Stimulated activated CD8-positive, alpha-beta memory T cell treated with anti-CD3 and anti-CD28 coated beads, Interleukin-15, amount 100 ng/mL, for 4 hours (primary cell): ENCODE measurements around the gene YIPF3.
A peak's percentile ranks its signal among the peaks of the same experiment; 100 is the strongest.
"Not testable (repeated sequence)": the region's sequence is repeated elsewhere in the genome, so short reads cannot be mapped to it uniquely, and the experiment has no call there.

ENCODE experiments used
- DNase-seq, 2 donors: peaks; one replicate each; pipeline ENCODE4 v3.0.0-alpha.2; 2020; ENCODE audit warnings: low read depth in 2 of 2

The YIPF3 gene

GRCh38 chr6:43493230-43493629 is 23.5 kb downstream of the YIPF3 start:
- DNase-seq: no peak

- DNase-seq: no peak
These were observed 24.1 kb downstream of the YIPF3 start for GRCh38 chr6:43492673-43493072.

DNA sequence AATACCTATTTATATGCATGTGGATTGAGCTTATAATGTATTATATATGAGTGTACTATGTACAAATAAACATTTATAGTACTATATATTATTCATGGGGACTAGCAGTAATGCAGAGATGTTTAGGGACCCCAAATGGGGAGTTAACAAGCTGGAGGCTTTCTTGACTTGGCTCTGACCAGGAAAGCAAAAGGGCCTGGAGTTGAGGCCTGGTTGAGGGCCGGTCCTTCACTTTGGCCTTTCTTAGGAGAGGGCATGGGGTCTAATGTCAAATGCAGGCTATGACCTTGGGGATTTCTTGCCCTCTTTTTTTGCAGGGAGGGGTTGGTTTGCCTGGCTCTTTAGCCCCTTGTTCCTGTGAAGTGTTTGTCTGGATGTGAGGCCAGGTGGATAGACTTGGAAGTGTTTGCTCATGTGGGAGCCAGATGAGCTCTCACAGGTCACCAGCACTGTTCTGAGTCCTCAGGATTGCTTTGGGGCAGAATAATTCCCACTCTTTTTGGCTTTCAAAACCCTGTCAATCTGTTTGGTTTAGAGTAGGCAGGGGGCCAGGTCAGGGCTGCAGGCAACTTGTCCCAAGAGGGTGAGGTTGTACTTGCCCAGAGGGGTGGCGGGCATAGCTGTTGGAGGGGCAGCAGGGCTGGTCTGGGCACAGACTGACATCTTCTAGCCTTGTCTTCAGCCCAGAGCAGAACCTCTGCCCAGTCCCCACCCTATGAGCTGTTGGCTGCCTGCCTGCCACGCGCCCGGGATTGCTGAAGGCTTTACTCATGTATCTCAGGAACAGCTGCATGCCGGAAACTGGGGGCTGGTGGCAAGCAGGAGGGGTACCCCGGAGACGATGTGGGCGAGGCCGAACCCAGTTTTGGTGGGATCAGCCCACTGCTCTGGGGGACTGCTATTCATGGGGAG is 24.7 kb downstream of the YIPF3 start:
- DNase-seq: no peak

GRCh38 chr6:43490523-43490939 is 26.2 kb downstream of the YIPF3 start:
- DNase-seq: no peak

DNA sequence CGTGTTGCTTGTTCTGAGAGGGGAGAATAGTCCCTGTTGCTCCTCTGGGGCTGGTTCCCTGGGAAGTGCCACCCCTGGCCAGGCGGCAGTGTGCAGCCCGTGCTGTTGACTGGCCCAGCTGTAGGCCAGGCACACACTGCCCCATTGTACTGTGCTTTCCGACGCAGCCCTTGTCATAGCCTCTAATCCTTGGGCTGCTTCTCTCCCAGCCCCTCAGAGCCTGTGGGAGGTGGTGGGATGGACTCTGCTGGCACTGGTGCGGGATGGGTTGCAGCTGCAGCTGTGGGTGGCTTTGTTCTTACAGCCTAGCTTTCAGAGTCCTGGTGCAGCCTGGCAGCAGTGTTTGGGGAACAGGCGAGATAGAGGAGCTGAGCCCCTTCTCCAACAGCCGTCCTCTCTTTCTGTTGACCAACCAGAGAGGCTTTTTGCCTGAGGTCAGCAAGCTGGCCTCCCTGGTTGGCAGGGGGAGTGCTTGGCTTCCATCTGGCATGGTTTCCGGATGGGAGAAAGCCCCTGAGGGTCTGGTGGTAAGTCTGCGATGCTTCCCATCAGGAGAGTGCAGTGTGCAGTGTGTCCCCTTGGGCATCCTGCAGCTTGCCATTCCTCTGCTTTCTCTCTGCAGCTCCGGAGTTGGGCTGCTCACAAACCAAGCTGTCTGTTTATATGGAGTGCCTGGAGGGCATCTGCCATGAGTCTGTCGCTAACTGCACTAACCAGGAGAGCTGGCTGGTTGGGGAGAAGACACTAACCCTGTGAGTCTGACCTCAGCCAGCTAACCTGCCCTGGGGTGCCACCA is 27.3 kb downstream of the YIPF3 start:
- DNase-seq: no peak

DNA sequence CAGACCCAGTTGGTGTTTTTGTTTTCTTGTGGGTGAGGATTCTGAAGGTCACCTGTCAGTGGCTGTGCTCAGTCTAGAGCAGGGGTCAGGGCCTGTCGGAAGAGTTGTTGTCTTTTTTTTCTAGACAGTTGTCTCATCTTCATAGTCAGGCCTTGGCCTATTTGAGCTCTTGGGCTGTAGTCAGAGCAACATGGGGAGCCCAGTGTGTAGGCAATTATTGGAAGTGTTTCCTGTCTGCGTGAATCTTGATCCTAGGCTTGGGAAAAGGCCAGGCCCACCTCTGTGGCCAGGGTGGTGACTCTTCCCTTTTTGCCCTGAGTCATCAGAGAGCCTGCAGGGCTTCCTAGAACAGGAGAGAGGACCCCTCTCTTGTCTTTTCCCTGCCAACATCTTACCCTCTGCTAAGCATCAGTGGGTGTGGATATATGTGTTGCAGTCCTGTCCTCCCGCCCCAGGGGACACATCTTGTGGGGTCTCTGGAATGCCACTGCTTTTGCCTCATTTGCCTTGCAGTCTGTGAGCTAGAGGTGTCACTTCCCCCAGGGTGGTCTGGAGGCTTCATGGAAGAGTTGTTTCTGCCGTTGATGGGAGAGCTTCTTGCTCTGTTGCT is 28.0 kb downstream of the YIPF3 start:
- no peak for DNase-seq

- DNase-seq: no peak
These were observed 35.0 kb downstream of the YIPF3 start for GRCh38 chr6:43481591-43482236.

DNA sequence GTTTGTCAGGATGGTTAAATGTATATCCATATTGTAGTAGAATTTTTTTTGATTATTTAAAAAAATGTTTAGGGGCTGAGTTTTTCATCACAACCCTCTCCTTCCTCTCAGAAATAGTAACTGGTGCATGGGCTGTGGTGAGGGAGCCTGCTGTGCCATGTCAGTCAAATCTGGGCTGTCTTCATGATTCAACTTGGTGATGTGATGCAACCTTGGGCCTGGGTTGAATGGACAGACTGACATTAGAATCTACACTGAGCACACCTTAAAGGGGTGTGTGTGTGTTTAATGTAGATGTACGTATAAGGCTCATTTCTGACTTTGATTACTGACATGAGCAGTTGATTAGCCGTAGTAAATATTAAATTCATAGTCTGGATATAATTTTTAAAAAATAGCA is 35.7 kb downstream of the YIPF3 start:
- DNase-seq: no peak

GRCh38 chr6:43478008-43478372 is 38.7 kb downstream of the YIPF3 start:
- no peak for DNase-seq

DNA sequence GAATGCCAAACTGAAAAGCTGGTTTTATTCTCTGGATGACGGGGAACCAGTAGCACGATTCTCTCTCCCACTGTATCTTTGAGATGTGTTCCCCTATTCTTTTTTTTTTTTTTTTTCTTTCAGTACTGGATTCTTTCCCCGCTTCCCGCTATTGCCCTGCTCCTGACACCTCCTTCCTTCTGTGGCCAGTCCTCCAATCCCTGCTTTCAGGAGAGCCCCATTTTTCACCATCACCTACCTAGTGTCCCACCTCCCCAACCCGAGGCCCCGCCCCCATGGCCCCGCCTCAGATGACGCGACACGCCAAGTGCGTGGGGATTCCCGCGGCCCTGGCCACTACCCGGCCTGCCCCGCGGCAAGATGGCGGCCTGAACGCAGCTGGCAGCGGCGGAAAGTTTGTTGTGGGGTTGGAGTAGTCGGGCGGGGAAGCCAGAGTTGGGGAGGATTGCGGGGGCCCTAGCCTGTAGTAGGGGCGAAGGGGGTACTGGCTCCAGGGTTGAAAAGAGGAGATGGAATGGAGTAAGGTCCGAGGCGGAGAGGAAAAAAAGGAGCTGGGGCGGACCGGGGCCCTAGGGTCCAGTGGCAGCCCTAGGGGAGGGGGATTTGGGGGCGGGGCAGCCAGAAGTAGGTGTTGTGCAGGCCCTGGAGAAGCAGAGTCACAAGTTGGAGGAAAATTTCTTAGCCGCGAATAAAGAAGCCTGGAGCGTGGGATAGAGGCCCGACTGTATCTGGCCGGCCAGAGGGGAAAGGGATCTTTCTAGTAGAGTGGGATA is 39.3 kb downstream of the YIPF3 start, which contains the start of gene TJAP1:
TSS of gene TJAP1 (plus strand) at position 336 of the 773 bp plus-strand sequence. CDS start 21,432 bp downstream, outside the sequence.
- DNase-seq: peak; percentile 92 to 93

DNA sequence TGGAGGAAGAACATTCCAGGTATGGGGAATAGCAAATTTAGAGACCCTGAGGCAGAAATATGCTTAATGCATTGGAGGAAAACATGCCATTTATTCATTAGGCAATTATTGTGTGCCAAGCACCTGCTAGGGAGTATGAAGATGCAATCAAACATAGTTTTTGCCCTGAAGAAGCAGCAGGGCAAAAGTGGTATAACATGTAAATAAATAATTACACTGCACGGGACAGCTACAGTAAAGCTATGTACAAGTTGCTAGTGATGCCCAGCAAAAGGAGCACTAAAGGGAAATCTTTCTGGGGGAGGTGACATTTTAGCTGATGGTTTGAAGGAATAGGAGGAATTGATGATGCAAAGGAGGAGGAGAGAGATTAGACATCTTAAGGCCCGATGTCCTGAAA is 40.0 kb downstream of the YIPF3 start:
- DNase-seq: no peak

- no peak for DNase-seq
These were observed 41.2 kb downstream of the YIPF3 start for GRCh38 chr6:43475516-43475915.

DNA sequence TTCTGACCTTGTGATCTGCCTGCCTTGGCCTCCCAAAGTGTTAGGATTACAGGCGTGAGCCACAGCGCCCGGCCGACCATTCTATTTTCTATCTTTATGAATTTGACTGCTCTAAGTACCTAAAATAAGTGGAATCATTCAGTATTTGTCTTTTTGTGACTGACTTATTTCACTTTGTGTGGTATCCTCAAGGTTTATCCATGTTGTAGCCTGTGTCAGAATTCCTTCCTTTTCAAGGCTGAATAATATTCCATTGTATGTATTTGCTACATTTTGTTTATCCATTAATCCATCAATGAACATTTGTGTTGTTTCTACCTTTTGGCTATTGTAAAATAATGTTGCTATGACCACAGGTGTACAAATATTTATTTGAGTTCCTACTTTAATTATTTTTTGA is 44.2 kb downstream of the YIPF3 start:
- DNase-seq: no peak

- no peak for DNase-seq
These were observed 45.3 kb downstream of the YIPF3 start for GRCh38 chr6:43471399-43471798.

DNA sequence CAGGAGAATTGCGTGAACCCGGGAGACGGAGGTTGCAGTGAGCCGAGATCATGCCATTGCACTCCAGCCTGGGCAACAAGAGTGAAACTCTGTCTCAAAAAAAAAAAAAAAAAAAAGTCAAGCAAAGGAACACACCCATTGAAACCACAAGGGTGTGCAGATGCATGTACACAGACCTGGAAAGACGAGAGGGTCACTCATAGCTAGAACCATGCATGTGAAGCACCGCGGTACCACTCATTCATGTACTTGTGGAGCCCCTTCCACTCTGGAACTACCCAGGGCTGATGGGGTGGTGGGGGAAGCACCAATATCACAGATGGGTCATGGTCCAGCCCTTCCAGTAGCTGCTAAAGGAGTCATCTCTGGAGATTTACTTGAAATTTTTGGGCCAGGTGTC is 46.8 kb downstream of the YIPF3 start:
- no peak for DNase-seq

- DNase-seq: no peak
These were observed 47.7 kb downstream of the YIPF3 start for GRCh38 chr6:43468748-43469681.

- DNase-seq: no peak
These were observed 48.5 kb downstream of the YIPF3 start for GRCh38 chr6:43468240-43468639.

DNA sequence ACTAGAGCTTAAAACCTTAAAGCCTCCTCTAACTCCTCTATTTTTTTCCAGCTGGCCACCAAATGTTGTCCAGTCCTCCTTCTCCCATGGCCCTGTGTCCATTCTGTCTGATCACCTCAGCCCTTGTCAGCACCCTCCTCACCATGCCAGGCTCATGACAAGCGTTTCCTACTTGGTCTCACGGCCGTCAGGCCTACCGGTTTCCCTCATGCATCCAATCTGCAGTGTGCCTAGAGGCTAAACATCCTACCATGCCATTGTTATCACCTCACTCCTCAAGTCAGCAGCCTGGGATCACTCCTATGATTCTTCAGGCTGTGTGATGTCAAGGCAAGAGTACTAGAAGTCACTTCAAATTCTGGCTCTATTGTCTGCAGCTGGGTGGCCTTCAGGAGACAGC is 49.0 kb downstream of the YIPF3 start:
- DNase-seq: no peak

GRCh38 chr6:43467265-43467664 is 49.5 kb downstream of the YIPF3 start:
- DNase-seq: not testable (repeated sequence)

DNA sequence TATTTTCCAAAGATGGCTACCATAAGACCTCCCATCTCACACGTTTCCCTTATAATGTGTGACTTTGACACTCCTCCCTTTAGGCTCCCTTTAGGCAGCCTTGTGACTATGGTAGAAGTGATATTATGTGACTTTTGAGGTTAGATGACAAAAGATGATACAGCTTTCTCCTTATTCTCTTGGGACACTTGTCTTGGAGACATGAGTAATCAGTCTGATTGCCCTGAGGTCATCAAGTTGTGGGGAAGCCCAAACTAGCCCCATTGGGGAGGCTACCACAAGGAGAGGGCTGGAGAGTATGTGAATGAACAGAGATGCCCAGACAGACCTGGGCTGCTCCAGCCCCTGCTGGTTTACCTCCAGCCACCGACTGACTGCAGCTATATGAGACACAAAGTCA is 50.8 kb downstream of the YIPF3 start:
- no peak for DNase-seq
